ENCODE measurements around the gene C16orf46.

- TF ChIP-seq SMC3 (IDR thresholded peaks at IDR 0.05; ENCODE audit: low read depth, low read length) (no peak), CTCF (IDR thresholded peaks at IDR 0.05) (no peak), REST (IDR thresholded peaks at IDR 0.05; ENCODE audit: low read depth, low read length) (no peak), POLR2AphosphoS5 (IDR thresholded peaks at IDR 0.05; ENCODE audit: low read depth, low read length) (no peak), EZH2phosphoT487 (IDR thresholded peaks at IDR 0.05; ENCODE audit: borderline replicate concordance, low read depth) (no peak), JUND (IDR thresholded peaks at IDR 0.05) (no peak), EP300 (IDR thresholded peaks at IDR 0.05; ENCODE audit: borderline replicate concordance in 1 of 2, low read depth in 1 of 2, low read length in 1 of 2) (no peak), FOXJ3 (CRISPR knock-in tag; IDR thresholded peaks at IDR 0.05) (no peak), SIN3A (IDR thresholded peaks at IDR 0.05; ENCODE audit: borderline replicate concordance, low read depth, low read length) (no peak), RAD21 (IDR thresholded peaks at IDR 0.05; ENCODE audit: low read length) (no peak), TAF1 (IDR thresholded peaks at IDR 0.05; ENCODE audit: borderline replicate concordance, low read depth, low read length) (no peak), GABPA (IDR thresholded peaks at IDR 0.05; ENCODE audit: low read depth) (no peak), MXI1 (IDR thresholded peaks at IDR 0.05; ENCODE audit: low read depth, low read length) (no peak), YY1 (IDR thresholded peaks at IDR 0.05; ENCODE audit: low read depth) (no peak)
Measured at GRCh38 chr16:81036751-81037350, 40.2 kb downstream of the C16orf46 start.

Measured in SK-N-SH (cell line).